ENCODE results near the gene ANKDD1A.

ANKDD1A gene

DNA sequence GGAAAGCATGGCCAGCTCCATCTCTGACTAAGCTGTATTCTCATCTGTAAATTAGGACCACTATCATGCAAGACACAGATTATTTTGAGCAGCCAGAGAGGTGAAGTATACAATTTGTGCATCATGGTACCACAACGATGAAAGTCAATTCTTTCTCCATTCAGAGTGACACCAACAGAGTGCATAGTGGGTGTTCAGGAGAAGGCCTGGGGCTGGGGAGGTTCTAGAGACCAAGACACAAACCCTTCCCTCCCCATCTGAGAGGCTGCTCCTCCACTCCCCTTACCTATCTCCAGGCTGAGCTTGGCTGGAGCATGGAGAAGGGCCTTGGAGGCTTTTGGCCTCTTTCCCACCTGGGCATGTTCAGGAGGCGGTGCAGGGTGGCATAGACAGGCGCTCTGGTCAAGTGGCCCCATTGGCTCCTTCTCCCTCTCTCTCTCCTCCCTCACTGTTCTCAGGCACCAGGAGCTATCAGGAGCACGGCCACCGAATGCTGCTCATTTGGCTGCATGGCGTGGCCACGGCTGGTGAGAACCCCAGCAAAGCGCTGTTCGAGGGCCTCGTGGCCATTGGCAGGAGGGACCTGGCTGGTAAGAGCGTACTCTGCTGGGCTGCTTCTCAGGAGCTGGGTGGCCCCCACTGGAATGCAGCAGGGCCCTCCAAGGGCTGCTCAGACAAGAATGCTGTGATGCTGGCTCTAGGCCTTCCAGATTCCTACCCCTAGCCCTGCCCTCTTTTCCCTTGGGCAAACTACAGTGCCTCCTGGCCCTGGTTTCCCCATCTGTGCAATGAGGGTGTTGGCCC, 37.9 kb downstream of the ANKDD1A start:
- no peaks in the 10 kb centered on the region for H3K27me3 ChIP-seq (ENCODE audit: insufficient read depth, insufficient read length)
- H3K4me3 ChIP-seq (ENCODE audit: insufficient read length, low read depth) = no peak overlapping the region
- DNase-seq (ENCODE audit: low read depth, low spot score) = no peak
- peaks cover 5% of the 10 kb centered on the region for H3K36me3 ChIP-seq (ENCODE audit: insufficient read depth, insufficient read length, low read length)
- no peaks in the 10 kb centered on the region for H3K9me3 ChIP-seq (ENCODE audit: insufficient read depth, low read length)
- H3K4me1 ChIP-seq (ENCODE audit: insufficient read depth, insufficient read length) = peaks cover 4% of the 10 kb centered on the region
- H3K9ac ChIP-seq (ENCODE audit: insufficient read length, low read depth) = no peak overlapping the region
- TF ChIP-seq SUZ12 (IDR thresholded peaks at IDR 0.05; ENCODE audit: extremely low read depth, insufficient read depth, insufficient read length) (no peak), YY1 (IDR thresholded peaks at IDR 0.05; ENCODE audit: insufficient read depth, insufficient read length) (no peak), ZNF274 (IDR thresholded peaks at IDR 0.05; ENCODE audit: low read depth, low read length) (no peak)

GRCh38 chr15:64950888-64951287, 39.2 kb downstream of the ANKDD1A start:
- peaks cover 4% of the 10 kb centered on the region for H3K4me1 ChIP-seq (ENCODE audit: insufficient read depth, insufficient read length)
- TF ChIP-seq SUZ12 (IDR thresholded peaks at IDR 0.05; ENCODE audit: extremely low read depth, insufficient read depth, insufficient read length) (no peak), YY1 (IDR thresholded peaks at IDR 0.05; ENCODE audit: insufficient read depth, insufficient read length) (no peak), ZNF274 (IDR thresholded peaks at IDR 0.05; ENCODE audit: low read depth, low read length) (no peak)
- no peak overlapping the region for H3K4me3 ChIP-seq (ENCODE audit: insufficient read length, low read depth)
- no peaks in the 10 kb centered on the region for H3K27me3 ChIP-seq (ENCODE audit: insufficient read depth, insufficient read length)
- H3K36me3 ChIP-seq (ENCODE audit: insufficient read depth, insufficient read length, low read length) = peaks cover 14% of the 10 kb centered on the region
- DNase-seq (ENCODE audit: low read depth, low spot score) = no peak
- H3K9me3 ChIP-seq (ENCODE audit: insufficient read depth, low read length) = no peaks in the 10 kb centered on the region
- H3K9ac ChIP-seq (ENCODE audit: insufficient read length, low read depth) = no peak overlapping the region

DNA sequence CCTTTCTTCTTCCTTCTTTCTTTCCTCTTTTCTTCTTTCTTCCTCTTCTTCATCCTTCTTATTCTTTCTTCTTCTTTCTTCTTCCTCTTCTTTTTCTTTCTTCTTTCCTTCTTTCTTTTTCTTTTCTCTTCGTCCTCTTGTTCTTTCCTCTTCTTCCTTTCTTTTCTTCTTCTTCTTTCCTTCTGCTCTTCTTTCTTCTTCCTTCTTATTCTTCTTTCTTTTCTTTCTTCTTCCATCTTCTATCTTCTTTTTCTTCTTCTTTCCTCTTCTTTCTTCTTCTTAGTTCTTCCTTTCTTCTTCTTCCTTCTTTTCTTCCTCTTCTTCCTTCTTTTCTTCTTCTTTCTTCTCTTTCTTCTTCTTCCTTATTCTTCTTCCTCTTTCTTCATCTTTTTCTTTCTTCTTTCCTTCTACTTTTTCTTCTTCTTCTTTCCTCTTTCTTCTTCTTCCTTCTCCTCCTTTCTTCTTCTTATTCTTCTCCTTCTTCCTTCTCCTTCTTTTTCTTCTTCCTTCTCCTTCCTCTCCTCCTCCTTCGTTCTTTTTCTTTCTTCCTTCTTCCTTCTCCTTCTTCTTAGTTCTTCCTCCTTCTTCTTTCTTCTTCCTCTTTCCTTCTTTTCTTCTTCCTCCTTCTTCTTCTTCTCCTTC, 40.2 kb downstream of the ANKDD1A start:
- H3K4me1 ChIP-seq (ENCODE audit: insufficient read depth, insufficient read length) = peaks cover 4% of the 10 kb centered on the region
- TF ChIP-seq YY1 (IDR thresholded peaks at IDR 0.05; ENCODE audit: insufficient read depth, insufficient read length) (no peak), SUZ12 (IDR thresholded peaks at IDR 0.05; ENCODE audit: extremely low read depth, insufficient read depth, insufficient read length) (no peak), ZNF274 (IDR thresholded peaks at IDR 0.05; ENCODE audit: low read depth, low read length) (no peak)
- H3K9me3 ChIP-seq (ENCODE audit: insufficient read depth, low read length) = no peaks in the 10 kb centered on the region
- no peak overlapping the region for H3K9ac ChIP-seq (ENCODE audit: insufficient read length, low read depth)
- DNase-seq (ENCODE audit: low read depth, low spot score) = no peak
- no peaks in the 10 kb centered on the region for H3K27me3 ChIP-seq (ENCODE audit: insufficient read depth, insufficient read length)
- no peak overlapping the region for H3K4me3 ChIP-seq (ENCODE audit: insufficient read length, low read depth)
- H3K36me3 ChIP-seq (ENCODE audit: insufficient read depth, insufficient read length, low read length) = peaks cover 18% of the 10 kb centered on the region

GRCh38 chr15:64954395-64954794, 42.7 kb downstream of the ANKDD1A start:
- Histone ChIP-seq H3K9ac (ENCODE audit: insufficient read length, low read depth) (no peak overlapping the region), H3K27me3 (ENCODE audit: insufficient read depth, insufficient read length) (no peaks in the 10 kb centered on the region), H3K9me3 (ENCODE audit: insufficient read depth, low read length) (no peaks in the 10 kb centered on the region), H3K4me1 (ENCODE audit: insufficient read depth, insufficient read length) (peaks cover 4% of the 10 kb centered on the region), H3K4me3 (ENCODE audit: insufficient read length, low read depth) (no peak overlapping the region), H3K36me3 (ENCODE audit: insufficient read depth, insufficient read length, low read length) (peaks cover 37% of the 10 kb centered on the region)
- DNase-seq (ENCODE audit: low read depth, low spot score) = no peak
- TF ChIP-seq ZNF274 (IDR thresholded peaks at IDR 0.05; ENCODE audit: low read depth, low read length) (no peak), YY1 (IDR thresholded peaks at IDR 0.05; ENCODE audit: insufficient read depth, insufficient read length) (no peak), SUZ12 (IDR thresholded peaks at IDR 0.05; ENCODE audit: extremely low read depth, insufficient read depth, insufficient read length) (no peak)

GRCh38 chr15:64959128-64959527, 47.4 kb downstream of the ANKDD1A start:
- TF ChIP-seq ZNF274 (IDR thresholded peaks at IDR 0.05; ENCODE audit: low read depth, low read length) = no peak
- no peak for TF ChIP-seq YY1 (IDR thresholded peaks at IDR 0.05; ENCODE audit: insufficient read depth, insufficient read length)
- no peak for TF ChIP-seq SUZ12 (IDR thresholded peaks at IDR 0.05; ENCODE audit: extremely low read depth, insufficient read depth, insufficient read length)
- no peaks in the 10 kb centered on the region for H3K27me3 ChIP-seq (ENCODE audit: insufficient read depth, insufficient read length)
- DNase-seq (ENCODE audit: low read depth, low spot score) = no peak
- H3K4me1 ChIP-seq (ENCODE audit: insufficient read depth, insufficient read length) = no peaks in the 10 kb centered on the region
- no peak overlapping the region for H3K4me3 ChIP-seq (ENCODE audit: insufficient read length, low read depth)
- H3K9ac ChIP-seq (ENCODE audit: insufficient read length, low read depth) = no peak overlapping the region
- H3K36me3 ChIP-seq (ENCODE audit: insufficient read depth, insufficient read length, low read length) = peaks cover 73% of the 10 kb centered on the region
- no peaks in the 10 kb centered on the region for H3K9me3 ChIP-seq (ENCODE audit: insufficient read depth, low read length)

DNA sequence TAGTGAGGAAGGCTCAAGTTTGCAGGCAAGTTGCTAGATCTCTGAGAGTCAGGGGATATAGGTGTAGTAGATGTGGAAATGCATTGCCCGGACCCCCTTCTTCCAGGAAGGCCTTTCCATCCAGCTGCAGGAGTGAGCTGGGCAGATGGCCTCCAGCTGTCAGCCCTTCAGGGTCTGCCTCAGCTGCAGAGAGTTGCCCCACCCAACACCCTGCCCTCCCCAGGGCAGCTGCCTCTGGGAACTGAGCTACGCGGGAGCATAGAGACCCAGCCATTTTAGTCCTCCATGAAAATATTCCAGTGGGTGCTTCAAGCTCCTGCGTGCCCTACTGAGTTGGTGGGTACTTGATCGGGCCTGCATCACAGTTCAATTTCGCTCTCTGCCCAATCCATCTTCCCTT, 48.5 kb downstream of the ANKDD1A start:
- Histone ChIP-seq H3K27me3 (ENCODE audit: insufficient read depth, insufficient read length) (no peaks in the 10 kb centered on the region), H3K36me3 (ENCODE audit: insufficient read depth, insufficient read length, low read length) (peaks cover 80% of the 10 kb centered on the region), H3K4me1 (ENCODE audit: insufficient read depth, insufficient read length) (no peaks in the 10 kb centered on the region), H3K9ac (ENCODE audit: insufficient read length, low read depth) (no peak overlapping the region), H3K9me3 (ENCODE audit: insufficient read depth, low read length) (no peaks in the 10 kb centered on the region), H3K4me3 (ENCODE audit: insufficient read length, low read depth) (no peak overlapping the region)
- TF ChIP-seq ZNF274 (IDR thresholded peaks at IDR 0.05; ENCODE audit: low read depth, low read length) (no peak), YY1 (IDR thresholded peaks at IDR 0.05; ENCODE audit: insufficient read depth, insufficient read length) (no peak), SUZ12 (IDR thresholded peaks at IDR 0.05; ENCODE audit: extremely low read depth, insufficient read depth, insufficient read length) (no peak)
- no peak for DNase-seq (ENCODE audit: low read depth, low spot score)

DNA sequence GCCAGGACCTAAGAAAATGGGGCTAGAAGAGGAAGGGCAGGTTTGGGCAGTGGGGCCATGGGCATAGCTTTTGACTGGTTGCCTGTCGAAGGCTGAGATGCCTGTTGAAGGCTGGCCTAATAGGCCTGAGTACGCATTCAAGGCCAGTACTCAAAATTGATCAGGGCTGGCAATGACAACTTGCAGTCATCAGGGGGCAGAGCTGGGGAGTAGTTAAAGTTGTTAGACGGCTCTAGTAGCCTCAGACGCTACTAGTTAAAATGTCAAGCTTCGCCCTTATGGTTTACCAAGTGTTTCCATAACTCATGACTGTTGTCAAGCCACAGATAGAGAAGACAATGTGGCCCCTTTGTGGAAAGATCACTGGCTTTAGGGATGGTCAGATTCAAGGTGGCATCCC, 49.3 kb downstream of the ANKDD1A start:
- H3K27me3 ChIP-seq (ENCODE audit: insufficient read depth, insufficient read length) = no peaks in the 10 kb centered on the region
- no peak for TF ChIP-seq YY1 (IDR thresholded peaks at IDR 0.05; ENCODE audit: insufficient read depth, insufficient read length)
- TF ChIP-seq ZNF274 (IDR thresholded peaks at IDR 0.05; ENCODE audit: low read depth, low read length) = no peak
- no peak for TF ChIP-seq SUZ12 (IDR thresholded peaks at IDR 0.05; ENCODE audit: extremely low read depth, insufficient read depth, insufficient read length)
- DNase-seq (ENCODE audit: low read depth, low spot score) = no peak
- H3K36me3 ChIP-seq (ENCODE audit: insufficient read depth, insufficient read length, low read length) = peaks cover 74% of the 10 kb centered on the region
- no peak overlapping the region for H3K9ac ChIP-seq (ENCODE audit: insufficient read length, low read depth)
- H3K4me1 ChIP-seq (ENCODE audit: insufficient read depth, insufficient read length) = no peaks in the 10 kb centered on the region
- H3K9me3 ChIP-seq (ENCODE audit: insufficient read depth, low read length) = no peaks in the 10 kb centered on the region
- no peak overlapping the region for H3K4me3 ChIP-seq (ENCODE audit: insufficient read length, low read depth)

Data from NT2/D1 (cell line).